ENCODE measurements around the gene PPIF.
A peak's percentile ranks its signal among the peaks of the same experiment; 100 is the strongest.
"Not testable (repeated sequence)": the region's sequence is repeated elsewhere in the genome, so short reads cannot be mapped to it uniquely, and the experiment has no call there.

The PPIF gene

GRCh38 chr10:79332610-79333315 is 14.5 kb upstream of the PPIF start:
- DNase-seq: not testable (repeated sequence)

- peak; percentile 31 for DNase-seq
Observed at GRCh38 chr10:79333513-79333912, 13.8 kb upstream of the PPIF start.

- DNase-seq: no peak
Observed at GRCh38 chr10:79334573-79334972, 12.7 kb upstream of the PPIF start.

- no peak for DNase-seq
Observed at GRCh38 chr10:79335094-79335469, 12.2 kb upstream of the PPIF start.

GRCh38 chr10:79335470-79336235 is 11.6 kb upstream of the PPIF start:
- no peak for DNase-seq

- no peak for DNase-seq
Observed at GRCh38 chr10:79336276-79336675, 11.0 kb upstream of the PPIF start.

- DNase-seq: no peak
Observed at GRCh38 chr10:79336739-79337138, 10.5 kb upstream of the PPIF start.

GRCh38 chr10:79337783-79338469 is 9.3 kb upstream of the PPIF start:
- DNase-seq: not testable (repeated sequence)

- DNase-seq: no peak
Observed at GRCh38 chr10:79339266-79339665, 8.0 kb upstream of the PPIF start.

GRCh38 chr10:79340646-79341244 is 6.5 kb upstream of the PPIF start:
- no peak for DNase-seq

- no peak for DNase-seq
Observed at GRCh38 chr10:79342295-79342761, 4.9 kb upstream of the PPIF start.

- DNase-seq: no peak
Observed at GRCh38 chr10:79342811-79343561, 4.3 kb upstream of the PPIF start.

- DNase-seq: no peak
Observed at GRCh38 chr10:79344502-79345195, 2.6 kb upstream of the PPIF start.

- DNase-seq: no peak
Observed at GRCh38 chr10:79345241-79346011, 1.8 kb upstream of the PPIF start.

- DNase-seq: no peak
Observed at GRCh38 chr10:79346012-79346340, 1.3 kb upstream of the PPIF start.

- DNase-seq: no peak
Observed at GRCh38 chr10:79346388-79347225, 662 bp upstream of the PPIF start.

GRCh38 chr10:79347894-79348639 is 798 bp downstream of the PPIF start:
- no peak for DNase-seq

- no peak for DNase-seq
Observed at GRCh38 chr10:79348640-79348988, 1.3 kb downstream of the PPIF start.

- DNase-seq: no peak
Observed at GRCh38 chr10:79349072-79349491, 1.8 kb downstream of the PPIF start.
